ENCODE measurements around the gene MAML3.

GRCh38 chr4:139826426-139826825 lies 327.6 kb downstream of the MAML3 start:
- TF ChIP-seq CTCF (IDR thresholded peaks at IDR 0.05; ENCODE audit: low read depth, low read length) (no peak), POLR2A (IDR thresholded peaks at IDR 0.05; ENCODE audit: extremely low read depth, insufficient read length) (no peak)

All from NB4 (cell line).